Erythroblast (primary cell): Measurements from ENCODE around the gene STX3.

Experiments used
- GATA1 ChIP-seq: IDR thresholded peaks from 2 replicates; pipeline ENCODE4 v1.6.1; 2011; ENCODE audit warnings: low read depth, mild to moderate bottlenecking, control low read depth, low read length, moderate library complexity
- POLR2A ChIP-seq: IDR thresholded peaks from 2 replicates; pipeline ENCODE4 v1.6.1; 2011; ENCODE audit warnings: mild to moderate bottlenecking, low read length

GRCh38 chr11:59847626-59848025 is 92.5 kb downstream of the STX3 start:
- TF ChIP-seq POLR2A, result no peak
- no peak for TF ChIP-seq GATA1
